C1 segment of cervical spinal cord (tissue), 14 donors: Measurements from ENCODE around the gene KCNMB1.

Experiments
- DNase-seq, 14 donors: peaks; one replicate each; lab custom pipeline; 2025; lab: John Stamatoyannopoulos, UW

Gene KCNMB1

DNA sequence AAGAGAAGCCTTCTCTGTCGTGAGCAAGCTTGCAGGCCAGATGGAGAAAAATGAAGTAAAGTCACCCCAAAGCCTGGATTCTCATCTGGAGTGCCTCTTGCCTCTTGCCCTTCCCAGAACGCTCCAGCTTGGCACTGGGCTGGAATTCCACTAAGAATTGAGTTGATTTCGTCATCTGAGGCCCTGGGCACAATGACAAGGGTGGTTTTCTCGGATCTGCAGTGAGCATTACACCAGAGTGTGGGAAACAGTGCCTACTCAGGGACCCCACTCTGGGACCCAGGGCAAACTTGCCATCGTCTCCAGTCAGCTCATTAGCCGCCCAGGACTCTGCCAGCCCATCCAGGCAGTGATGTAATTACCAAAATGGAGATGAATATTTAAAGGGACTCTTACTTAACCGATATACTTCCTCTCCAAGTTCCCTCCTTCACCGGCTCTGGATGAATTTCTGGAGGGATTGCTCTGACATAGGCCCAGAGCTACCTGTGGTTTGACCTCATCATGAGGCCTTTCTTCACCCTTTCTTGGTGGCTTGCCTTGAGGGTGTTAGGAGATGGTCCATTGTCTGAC, 46.9 kb downstream of the KCNMB1 start:
- DNase-seq = peak in 1 of 14 donors; percentile 23

DNA sequence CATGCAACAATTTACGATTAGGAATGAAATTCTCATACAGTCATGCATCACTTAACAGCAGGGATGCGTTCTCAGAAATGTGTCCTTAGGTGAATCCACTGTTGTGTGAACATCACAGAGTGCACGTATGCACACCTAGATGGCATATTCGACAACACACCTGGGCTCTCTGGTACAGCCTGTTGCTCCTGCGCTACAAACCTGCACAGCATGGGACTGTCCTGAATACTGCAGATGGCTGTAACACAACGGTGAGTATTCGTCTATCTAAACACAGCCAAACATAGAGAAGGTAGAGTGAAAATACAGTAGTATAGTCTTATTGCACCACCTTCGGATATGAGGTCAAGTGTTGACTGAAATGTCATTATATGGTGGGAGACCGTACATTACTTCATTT, 47.6 kb downstream of the KCNMB1 start:
- DNase-seq = no peak

DNA sequence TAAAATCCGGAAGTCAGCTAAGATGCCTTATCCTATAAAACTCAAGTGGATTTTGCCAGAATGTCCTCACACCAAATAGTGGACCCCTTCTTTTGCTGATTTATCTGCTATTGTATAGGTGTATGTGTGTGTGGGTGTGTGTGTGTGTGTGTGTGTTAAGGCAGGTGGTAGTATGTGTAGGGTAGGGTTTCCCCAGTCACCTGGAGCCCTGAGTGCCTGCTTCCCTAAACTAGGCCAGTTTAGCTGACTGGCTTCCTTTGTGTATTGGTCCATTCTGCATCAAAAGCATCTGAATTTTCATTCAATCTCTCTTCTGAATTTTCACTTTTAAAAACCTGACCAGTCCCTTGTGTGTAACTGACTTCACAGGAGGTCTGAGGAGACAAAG, 49.4 kb downstream of the KCNMB1 start:
- DNase-seq = no peak

- no peak for DNase-seq
These were observed 50.0 kb downstream of the KCNMB1 start for GRCh38 chr5:170338933-170339779.

DNA sequence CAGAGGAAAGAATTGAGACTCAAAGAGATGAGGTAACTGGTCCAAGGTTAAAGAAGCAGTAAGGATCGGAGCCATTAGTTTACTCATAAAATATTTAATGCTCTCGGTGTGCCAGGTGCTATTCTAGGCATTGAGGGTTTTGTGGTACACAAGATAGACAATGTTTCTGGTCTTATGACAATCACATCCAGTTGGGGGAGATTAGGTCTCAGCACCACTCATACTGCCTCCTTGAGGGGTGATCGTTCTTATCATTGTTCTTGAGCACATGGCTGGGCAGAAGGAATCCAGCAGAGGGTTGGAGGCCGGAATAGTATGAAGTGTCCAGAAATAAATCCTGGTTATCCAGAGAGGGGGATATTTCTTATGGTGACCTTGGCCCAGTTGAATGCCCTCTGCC, 50.9 kb downstream of the KCNMB1 start:
- no peak for DNase-seq

GRCh38 chr5:170337045-170337733, 52.0 kb downstream of the KCNMB1 start:
- no peak for DNase-seq

DNA sequence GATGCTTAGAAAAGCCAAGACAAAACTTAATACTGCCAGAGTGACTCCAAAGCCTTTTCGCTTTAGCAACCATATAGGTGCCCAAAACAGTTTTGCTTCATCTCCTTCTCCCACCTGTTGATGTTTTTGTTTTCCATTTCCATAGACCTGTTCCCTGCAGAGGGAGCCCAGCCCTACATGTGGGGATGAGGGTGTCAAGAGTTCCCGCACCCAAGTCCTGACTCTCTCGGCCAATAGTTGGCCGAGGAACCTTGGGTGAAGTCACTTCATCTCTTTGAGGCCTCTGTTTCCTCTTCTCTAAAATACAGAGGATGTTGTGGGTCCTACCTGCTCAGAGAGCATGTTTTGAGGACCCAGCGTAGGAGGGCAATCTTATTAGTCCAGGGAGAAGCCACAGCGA, 53.1 kb downstream of the KCNMB1 start:
- DNase-seq = no peak

DNA sequence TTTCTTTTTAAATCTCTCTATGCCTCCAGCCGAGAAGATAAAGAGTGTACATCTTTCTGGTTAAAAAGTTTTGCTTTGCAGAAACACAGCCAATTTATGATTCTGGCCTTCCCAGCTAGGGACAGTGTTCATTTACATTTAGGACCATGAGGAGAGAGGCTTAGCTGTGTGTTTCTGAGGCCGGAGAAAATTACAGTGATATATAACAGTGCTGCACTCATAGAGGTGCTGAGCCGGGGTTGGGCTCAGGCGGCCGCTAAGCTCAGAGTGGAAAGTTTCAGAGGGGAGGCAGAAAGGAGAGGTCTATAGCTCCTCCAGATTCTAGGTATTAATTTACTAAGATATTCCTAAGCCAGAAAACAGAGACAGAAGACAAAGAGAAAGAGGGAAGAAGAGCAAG, 54.5 kb downstream of the KCNMB1 start:
- no peak for DNase-seq

DNA sequence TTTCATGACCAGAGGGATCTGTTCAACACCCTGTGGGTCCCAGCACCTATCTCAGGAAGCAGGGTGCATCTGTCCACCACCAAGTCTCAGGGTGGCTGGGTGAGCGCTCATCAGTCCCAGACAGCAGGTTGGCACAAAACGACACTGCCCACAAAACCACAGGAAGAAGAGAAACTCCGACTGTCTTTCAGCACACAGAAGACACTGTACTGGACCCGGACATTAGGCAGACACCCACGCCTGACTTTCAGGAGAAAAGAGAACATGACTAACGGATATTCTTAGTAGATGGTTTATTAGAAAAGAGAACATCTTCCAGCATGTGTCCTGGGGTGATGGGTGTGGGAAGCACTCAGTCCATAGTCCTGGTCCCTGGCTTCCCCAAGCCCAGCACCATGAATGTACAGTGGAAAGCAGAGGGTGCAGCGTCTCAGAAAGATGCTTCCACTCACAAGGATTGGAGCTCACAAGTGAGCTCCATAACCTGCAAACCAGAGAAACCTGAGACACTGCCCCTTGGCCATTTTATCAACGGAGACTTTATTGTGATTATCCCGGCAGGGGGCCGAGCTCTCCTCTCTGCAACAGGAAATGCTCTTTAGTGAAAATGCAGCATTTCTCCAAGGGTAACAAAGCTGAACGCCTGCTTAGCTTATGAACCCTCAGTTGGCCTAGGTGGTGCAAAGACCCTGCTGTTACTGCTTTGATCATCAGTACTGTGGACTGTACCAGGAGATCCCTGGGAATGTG, 55.8 kb downstream of the KCNMB1 start:
- peak in 5 of 14 donors; percentile 28 to 40 (median 28) for DNase-seq

DNA sequence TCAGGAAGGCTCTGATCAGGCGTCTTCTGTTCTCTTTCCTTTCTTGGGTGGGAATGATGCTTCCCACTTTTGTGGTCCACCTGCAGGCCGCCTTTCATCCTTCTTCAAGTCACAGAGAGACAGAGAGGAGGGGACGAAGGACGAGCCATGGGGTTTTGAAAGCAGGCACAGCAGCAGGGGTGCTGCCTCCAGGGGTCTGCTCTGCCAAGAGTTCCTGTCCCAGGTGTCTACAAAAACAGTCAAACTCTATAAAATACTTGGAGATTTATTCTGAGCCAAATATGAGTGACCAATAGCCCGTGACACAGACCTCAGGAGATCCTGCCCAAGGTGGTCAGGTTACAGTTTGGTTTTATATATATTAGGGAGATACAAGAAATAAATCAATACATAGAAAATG, 57.1 kb downstream of the KCNMB1 start:
- DNase-seq = no peak

DNA sequence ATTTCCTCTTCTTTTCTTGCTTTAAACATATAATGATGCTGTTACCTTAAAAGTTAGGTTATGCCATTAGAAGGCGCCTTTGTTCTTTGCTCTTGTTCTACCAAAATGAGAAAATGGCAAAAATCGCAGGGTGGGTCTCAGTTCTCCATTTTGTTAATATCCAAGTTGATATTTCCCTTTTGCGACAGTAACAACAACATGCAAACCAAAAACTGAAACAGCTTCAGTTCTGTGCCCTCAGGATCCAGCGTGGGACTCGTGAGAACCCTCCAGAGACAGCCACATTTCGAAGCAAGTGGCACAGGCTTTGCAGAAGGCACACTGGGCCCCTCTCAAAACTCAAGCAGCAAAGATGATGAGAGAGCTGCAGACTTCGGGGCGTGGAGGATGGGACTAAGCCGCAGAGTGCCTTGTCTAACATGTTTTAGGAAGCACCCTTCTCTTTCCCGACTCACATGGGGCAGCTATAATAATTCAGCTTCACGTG, 58.6 kb downstream of the KCNMB1 start:
- DNase-seq = no peak

DNA sequence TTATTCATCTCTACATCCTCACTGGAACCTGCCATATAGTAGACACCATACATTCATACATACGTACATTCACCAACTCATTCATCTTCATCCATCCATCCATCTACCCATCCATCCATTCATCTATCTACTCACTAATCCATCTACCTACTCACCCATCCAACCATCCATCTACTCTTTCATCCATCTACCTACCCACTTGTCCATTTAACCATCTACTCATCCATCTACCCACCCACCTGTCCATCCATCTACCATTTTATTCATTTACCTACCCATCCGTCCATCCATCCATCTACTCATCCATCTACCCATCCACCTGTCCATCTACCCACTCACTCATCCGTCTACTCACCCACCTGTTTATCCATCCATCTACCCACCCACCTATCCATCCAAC, 59.6 kb downstream of the KCNMB1 start:
- DNase-seq = no peak

- DNase-seq = no peak
These were observed 61.3 kb downstream of the KCNMB1 start for GRCh38 chr5:170327829-170328228.

DNA sequence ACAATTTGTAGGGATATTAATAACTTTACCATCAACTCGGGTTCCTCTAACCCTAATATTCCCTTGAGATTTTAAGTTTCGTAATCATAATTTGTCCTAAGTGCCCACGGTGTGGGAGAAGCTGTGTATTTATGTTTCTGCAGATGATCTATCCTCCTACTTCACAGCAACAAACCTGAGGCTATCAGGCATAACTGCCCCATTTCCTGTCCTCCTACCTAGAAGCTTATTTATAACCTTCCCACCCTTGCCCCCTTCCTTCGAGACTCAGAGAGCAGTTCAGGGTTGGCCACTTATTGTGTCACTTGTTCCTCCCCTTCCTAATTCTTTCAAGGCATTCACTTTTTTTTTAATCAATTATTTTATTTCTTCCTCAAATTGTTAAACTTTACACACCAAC, 62.0 kb downstream of the KCNMB1 start:
- no peak for DNase-seq
